B cell (primary cell): ENCODE data around the gene ANKRD24.

Experiments
- EZH2 ChIP-seq: IDR thresholded peaks from 2 replicates; pipeline ENCODE4 v1.6.1; 2012; ENCODE audit warnings: borderline replicate concordance, low read depth, mild to moderate bottlenecking, moderate library complexity, low read length; ENCODE audit not compliant: insufficient read depth, poor library complexity, severe bottlenecking
- TF ChIP-seq, protein P1 (sequence below): fragments of 200-600 bp; IDR thresholded peaks from one replicate; pipeline ENCODE4 v1.8.0; 2022; ENCODE audit warnings: antibody characterized with exemption, mild to moderate bottlenecking

DNA sequence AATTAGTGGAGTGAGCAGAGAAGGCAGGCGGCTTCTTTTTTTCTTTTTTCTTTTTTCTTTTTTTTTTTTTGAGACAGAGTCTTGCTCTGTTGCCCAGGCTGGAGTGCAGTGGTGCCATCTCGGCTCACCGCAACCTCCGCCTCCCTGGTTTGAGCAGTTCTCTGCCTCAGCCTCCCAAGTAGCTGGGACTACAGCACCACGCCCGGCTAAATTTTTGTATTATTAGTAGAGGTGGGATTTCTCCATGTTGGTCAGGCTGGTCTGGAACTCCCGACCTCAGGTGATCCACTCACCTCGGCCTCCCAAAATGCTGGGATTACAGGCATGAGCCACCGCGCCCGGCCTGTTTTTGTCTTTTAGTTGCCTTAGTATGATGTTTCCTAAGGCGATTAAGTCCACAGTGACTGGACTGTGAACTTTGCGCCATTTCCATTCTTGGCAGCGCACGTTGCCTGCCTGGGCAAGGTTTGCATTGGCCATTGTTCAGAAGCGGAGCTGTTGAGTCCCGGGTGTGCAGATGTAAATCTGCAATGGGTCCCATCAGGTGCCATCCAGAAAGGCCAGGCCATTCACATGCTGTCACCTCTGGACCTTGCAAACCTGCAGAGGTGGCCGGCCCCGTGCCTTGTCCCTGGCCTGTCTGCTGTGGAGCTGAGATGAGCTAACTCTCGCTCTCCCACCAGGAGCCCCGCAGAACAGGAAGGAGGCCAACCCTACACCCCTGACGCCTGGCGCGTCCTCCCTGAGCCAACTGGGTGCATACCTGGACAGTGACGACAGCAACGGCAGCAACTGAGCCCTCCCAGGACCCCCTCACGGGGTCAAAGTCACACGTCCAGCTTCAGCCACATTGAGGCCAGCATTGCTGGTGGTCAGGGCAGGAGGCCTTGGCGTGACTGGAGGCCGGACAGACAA lies 85.7 kb downstream of the ANKRD24 start:
- TF ChIP-seq EZH2, result no peak
- TF ChIP-seq, protein P1, sequence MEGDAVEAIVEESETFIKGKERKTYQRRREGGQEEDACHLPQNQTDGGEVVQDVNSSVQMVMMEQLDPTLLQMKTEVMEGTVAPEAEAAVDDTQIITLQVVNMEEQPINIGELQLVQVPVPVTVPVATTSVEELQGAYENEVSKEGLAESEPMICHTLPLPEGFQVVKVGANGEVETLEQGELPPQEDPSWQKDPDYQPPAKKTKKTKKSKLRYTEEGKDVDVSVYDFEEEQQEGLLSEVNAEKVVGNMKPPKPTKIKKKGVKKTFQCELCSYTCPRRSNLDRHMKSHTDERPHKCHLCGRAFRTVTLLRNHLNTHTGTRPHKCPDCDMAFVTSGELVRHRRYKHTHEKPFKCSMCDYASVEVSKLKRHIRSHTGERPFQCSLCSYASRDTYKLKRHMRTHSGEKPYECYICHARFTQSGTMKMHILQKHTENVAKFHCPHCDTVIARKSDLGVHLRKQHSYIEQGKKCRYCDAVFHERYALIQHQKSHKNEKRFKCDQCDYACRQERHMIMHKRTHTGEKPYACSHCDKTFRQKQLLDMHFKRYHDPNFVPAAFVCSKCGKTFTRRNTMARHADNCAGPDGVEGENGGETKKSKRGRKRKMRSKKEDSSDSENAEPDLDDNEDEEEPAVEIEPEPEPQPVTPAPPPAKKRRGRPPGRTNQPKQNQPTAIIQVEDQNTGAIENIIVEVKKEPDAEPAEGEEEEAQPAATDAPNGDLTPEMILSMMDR, result peak; percentile 60
